ENCODE results near the gene ANP32B.

ANP32B gene

GRCh38 chr9:97980479-97980803 is 2.7 kb upstream of the ANP32B start:
- CTCF ChIA-PET: interaction anchor here (1.7 to 5.8 kb wide), 2 partner anchors 24 to 58 kb away, joined by 3 to 50 read pairs; partner anchors contain the start of gene TRMO
- H3K4me3 ChIP-seq (ENCODE audit: low read depth, low read length): no peak overlapping the region
- POLR2A ChIA-PET: no interaction called here
- DNase-seq (ENCODE audit: low read depth, low spot score): no peak
- TF ChIP-seq, protein P1, sequence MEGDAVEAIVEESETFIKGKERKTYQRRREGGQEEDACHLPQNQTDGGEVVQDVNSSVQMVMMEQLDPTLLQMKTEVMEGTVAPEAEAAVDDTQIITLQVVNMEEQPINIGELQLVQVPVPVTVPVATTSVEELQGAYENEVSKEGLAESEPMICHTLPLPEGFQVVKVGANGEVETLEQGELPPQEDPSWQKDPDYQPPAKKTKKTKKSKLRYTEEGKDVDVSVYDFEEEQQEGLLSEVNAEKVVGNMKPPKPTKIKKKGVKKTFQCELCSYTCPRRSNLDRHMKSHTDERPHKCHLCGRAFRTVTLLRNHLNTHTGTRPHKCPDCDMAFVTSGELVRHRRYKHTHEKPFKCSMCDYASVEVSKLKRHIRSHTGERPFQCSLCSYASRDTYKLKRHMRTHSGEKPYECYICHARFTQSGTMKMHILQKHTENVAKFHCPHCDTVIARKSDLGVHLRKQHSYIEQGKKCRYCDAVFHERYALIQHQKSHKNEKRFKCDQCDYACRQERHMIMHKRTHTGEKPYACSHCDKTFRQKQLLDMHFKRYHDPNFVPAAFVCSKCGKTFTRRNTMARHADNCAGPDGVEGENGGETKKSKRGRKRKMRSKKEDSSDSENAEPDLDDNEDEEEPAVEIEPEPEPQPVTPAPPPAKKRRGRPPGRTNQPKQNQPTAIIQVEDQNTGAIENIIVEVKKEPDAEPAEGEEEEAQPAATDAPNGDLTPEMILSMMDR (IDR thresholded peaks at IDR 0.05; ENCODE audit: insufficient read depth, low read length, missing control alignments): no peak

GRCh38 chr9:97980918-97981845 is 2.0 kb upstream of the ANP32B start:
- CTCF ChIA-PET: interaction anchor here (0.8 to 5.8 kb wide), 4 partner anchors 19 to 81 kb away, joined by 3 to 50 read pairs (median 8); partner anchors contain the start of gene TRMO
- no peak for DNase-seq (ENCODE audit: low read depth, low spot score)
- POLR2A ChIA-PET: no interaction called here
- TF ChIP-seq, protein P1 (IDR thresholded peaks at IDR 0.05; ENCODE audit: insufficient read depth, low read length, missing control alignments): no peak
- H3K4me3 ChIP-seq (ENCODE audit: low read depth, low read length): no peak overlapping the region

GRCh38 chr9:97981846-97982682 is 1.1 kb upstream of the ANP32B start:
- no peak for DNase-seq (ENCODE audit: low read depth, low spot score)
- peak overlapping the region; percentile 84 for H3K4me3 ChIP-seq (ENCODE audit: low read depth, low read length)
- TF ChIP-seq, protein P1 (IDR thresholded peaks at IDR 0.05; ENCODE audit: insufficient read depth, low read length, missing control alignments): no peak
- ChIA-PET POLR2A (interaction anchor here (1.4 kb wide), 1 partner anchor 75 kb away, joined by 3 read pairs; the partner anchor contains the start of gene NANS), CTCF (interaction anchor here (0.8 to 5.8 kb wide), 12 partner anchors 11 to 89 kb away, joined by 3 to 50 read pairs (median 4); partner anchors contain the start of gene TRMO)

GRCh38 chr9:97983589-97984187 is 547 bp downstream of the ANP32B start:
- peak overlapping the region; percentile 84 for H3K4me3 ChIP-seq (ENCODE audit: low read depth, low read length)
- DNase-seq (ENCODE audit: low read depth, low spot score): no peak
- POLR2A ChIA-PET: interaction anchor here (0.8 to 1.2 kb wide), 2 partner anchors 42 to 73 kb away, joined by 3 to 5 read pairs; partner anchors contain the start of gene NANS
- TF ChIP-seq, protein P1 (IDR thresholded peaks at IDR 0.05; ENCODE audit: insufficient read depth, low read length, missing control alignments): no peak
- CTCF ChIA-PET: interaction anchor here (1.2 to 5.8 kb wide), 11 partner anchors 10 to 808 kb away, joined by 3 to 50 read pairs (median 8); partner anchors contain the start of gene TRMO

GRCh38 chr9:97984188-97985057 is 1.3 kb downstream of the ANP32B start:
- ChIA-PET CTCF (interaction anchor here (1.2 to 5.8 kb wide), 6 partner anchors 9 to 807 kb away, joined by 3 to 50 read pairs (median 11); partner anchors contain the start of gene TRMO), POLR2A (interaction anchor here (0.8 to 1.2 kb wide), 2 partner anchors 41 to 72 kb away, joined by 3 to 5 read pairs; partner anchors contain the start of gene NANS)
- H3K4me3 ChIP-seq (ENCODE audit: low read depth, low read length): peak overlapping the region; percentile 84
- TF ChIP-seq, protein P1 (IDR thresholded peaks at IDR 0.05; ENCODE audit: insufficient read depth, low read length, missing control alignments): no peak
- DNase-seq (ENCODE audit: low read depth, low spot score): no peak
